ENCODE measurements around the gene PPHLN1.

DNA sequence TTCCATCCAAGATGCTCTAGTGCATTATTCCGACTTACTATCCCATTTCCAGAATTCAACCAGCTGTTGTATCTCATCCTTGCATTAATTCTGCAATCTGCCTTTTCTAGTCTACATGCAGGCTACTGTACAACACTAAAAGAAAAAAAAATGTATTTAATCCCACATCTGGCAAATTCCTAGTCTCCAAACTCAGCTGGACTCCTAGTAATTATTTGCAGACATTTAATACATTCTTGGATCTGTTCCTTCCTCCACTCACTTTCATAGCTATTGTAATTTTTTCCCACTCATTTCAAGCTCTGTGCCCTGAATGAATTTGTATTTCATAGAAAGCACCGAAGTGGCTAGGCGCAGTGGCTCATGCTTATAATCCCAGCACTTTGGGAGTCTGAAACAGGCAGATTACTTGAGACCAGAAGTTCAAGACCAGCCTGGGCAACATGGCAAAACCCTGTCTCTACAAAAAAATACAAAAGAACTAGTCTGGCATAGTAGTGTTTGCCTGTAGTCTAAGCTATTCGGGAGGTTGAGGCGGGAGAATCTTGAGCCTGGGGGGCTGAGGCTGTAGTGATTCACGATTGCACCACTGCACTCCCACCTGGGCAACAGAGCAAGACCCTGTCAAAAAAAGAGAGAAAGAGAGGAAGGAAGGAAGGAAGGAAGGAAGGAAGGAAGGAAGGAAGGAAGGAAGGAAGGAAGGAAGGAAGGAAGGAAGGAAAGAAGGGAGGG, 48.4 kb upstream of the PPHLN1 start:
- TF ChIP-seq, protein P1, sequence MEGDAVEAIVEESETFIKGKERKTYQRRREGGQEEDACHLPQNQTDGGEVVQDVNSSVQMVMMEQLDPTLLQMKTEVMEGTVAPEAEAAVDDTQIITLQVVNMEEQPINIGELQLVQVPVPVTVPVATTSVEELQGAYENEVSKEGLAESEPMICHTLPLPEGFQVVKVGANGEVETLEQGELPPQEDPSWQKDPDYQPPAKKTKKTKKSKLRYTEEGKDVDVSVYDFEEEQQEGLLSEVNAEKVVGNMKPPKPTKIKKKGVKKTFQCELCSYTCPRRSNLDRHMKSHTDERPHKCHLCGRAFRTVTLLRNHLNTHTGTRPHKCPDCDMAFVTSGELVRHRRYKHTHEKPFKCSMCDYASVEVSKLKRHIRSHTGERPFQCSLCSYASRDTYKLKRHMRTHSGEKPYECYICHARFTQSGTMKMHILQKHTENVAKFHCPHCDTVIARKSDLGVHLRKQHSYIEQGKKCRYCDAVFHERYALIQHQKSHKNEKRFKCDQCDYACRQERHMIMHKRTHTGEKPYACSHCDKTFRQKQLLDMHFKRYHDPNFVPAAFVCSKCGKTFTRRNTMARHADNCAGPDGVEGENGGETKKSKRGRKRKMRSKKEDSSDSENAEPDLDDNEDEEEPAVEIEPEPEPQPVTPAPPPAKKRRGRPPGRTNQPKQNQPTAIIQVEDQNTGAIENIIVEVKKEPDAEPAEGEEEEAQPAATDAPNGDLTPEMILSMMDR (IDR thresholded peaks at IDR 0.05): no peak
- no peak for TF ChIP-seq POLR2A (IDR thresholded peaks at IDR 0.05)
